ENCODE measurements around the gene AEBP1.

DNA sequence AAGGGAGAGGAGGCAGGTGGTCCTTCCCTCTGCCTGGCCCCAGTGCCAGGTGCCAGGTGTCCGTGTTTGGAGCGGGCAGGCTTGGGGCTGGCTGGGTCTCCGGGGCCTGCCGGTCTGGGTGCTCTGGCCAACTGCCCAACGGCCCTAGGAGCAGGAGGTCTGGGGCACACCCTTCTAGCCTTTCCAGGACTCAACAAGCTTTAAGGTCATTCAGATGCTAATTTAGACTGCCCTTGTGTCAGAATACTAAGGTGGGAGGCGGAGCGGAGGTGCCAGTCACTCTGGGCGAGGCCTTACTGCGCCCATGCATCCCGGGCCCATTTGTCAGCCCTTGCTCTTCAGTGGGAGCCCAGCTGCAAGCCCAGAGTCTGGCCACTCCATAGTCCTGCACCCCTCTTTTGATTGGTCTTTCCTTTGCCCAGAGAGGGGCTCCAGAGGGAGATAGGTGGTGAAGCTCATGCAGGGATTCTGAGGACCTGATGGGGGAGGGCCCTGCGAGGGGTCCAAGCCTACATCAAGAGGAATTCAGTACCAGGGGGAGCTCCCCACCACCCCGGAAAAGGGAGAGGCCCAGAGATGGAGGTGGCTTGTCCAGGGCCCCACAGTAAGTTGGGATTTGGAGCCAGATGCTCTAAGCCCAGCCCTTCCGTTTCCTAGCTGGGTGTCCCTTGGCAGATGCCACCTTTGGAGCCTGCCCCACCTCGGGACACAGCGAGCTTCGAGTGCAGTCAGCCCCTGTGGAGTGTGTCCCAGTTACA is 40.1 kb upstream of the AEBP1 start:
- no peak for TF ChIP-seq POLR2A (IDR thresholded peaks at IDR 0.05)
- TF ChIP-seq, protein P1, sequence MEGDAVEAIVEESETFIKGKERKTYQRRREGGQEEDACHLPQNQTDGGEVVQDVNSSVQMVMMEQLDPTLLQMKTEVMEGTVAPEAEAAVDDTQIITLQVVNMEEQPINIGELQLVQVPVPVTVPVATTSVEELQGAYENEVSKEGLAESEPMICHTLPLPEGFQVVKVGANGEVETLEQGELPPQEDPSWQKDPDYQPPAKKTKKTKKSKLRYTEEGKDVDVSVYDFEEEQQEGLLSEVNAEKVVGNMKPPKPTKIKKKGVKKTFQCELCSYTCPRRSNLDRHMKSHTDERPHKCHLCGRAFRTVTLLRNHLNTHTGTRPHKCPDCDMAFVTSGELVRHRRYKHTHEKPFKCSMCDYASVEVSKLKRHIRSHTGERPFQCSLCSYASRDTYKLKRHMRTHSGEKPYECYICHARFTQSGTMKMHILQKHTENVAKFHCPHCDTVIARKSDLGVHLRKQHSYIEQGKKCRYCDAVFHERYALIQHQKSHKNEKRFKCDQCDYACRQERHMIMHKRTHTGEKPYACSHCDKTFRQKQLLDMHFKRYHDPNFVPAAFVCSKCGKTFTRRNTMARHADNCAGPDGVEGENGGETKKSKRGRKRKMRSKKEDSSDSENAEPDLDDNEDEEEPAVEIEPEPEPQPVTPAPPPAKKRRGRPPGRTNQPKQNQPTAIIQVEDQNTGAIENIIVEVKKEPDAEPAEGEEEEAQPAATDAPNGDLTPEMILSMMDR (IDR thresholded peaks at IDR 0.05) = no peak

All from testis (tissue), 2 donors.